Lung microvascular endothelial cell (primary cell): ENCODE results near the gene BACE2. TPM values are rescaled to one million over a fixed set of nuclear protein-coding genes. Genes with fewer than 3 reads are reported as not detected.

Source experiments
- DNase-seq, 2 donors: peaks; one replicate each; pipeline versions ENCODE4 v3.0.0 to v3.0.0-alpha.2; 2010; ENCODE audit warnings: low read depth in 2 of 2
- total RNA-seq: library from RNA; depleted of rRNA; stranded (reverse); fragments of >200 nt; gene quantifications from 2 replicates; pipeline ENCODE4 v1.2.1, GENCODE V29; 2014

The BACE2 gene
- total RNA-seq, result 178 and 323 TPM in 2 replicates

GRCh38 chr21:41167348-41168342 lies at the start of gene BACE2:
Gene BACE2 (plus strand): TSS chr21:41168160. CDS start chr21:41168264, 104 bp downstream.
- DNase-seq, result peak; percentile 63 to 82

- no peak for DNase-seq
Observed at GRCh38 chr21:41119901-41120300, 48.1 kb upstream of the BACE2 start.

GRCh38 chr21:41120997-41121396 lies 47.0 kb upstream of the BACE2 start:
- DNase-seq, result no peak

- peak; percentile 72 to 91 for DNase-seq
Observed at GRCh38 chr21:41121785-41122415, 46.1 kb upstream of the BACE2 start.

GRCh38 chr21:41124641-41125201 lies 43.2 kb upstream of the BACE2 start:
- no peak for DNase-seq

GRCh38 chr21:41128981-41129380 lies 39.0 kb upstream of the BACE2 start:
- no peak for DNase-seq

GRCh38 chr21:41130883-41131282 lies 37.1 kb upstream of the BACE2 start:
- no peak for DNase-seq

- DNase-seq, result peak; percentile 53 to 74
Observed at GRCh38 chr21:41133874-41134522, 34.0 kb upstream of the BACE2 start.

- DNase-seq, result no peak
Observed at GRCh38 chr21:41135746-41136145, 32.2 kb upstream of the BACE2 start.

- no peak for DNase-seq
Observed at GRCh38 chr21:41136286-41136685, 31.7 kb upstream of the BACE2 start.

GRCh38 chr21:41137401-41137800 lies 30.6 kb upstream of the BACE2 start:
- no peak for DNase-seq

GRCh38 chr21:41137889-41138288 lies 30.1 kb upstream of the BACE2 start:
- DNase-seq, result no peak

- DNase-seq, result no peak
Observed at GRCh38 chr21:41138711-41139110, 29.2 kb upstream of the BACE2 start.

- DNase-seq, result no peak
Observed at GRCh38 chr21:41139275-41139674, 28.7 kb upstream of the BACE2 start.

- DNase-seq, result no peak
Observed at GRCh38 chr21:41139951-41140350, 28.0 kb upstream of the BACE2 start.

- peak; percentile 63 to 89 for DNase-seq
Observed at GRCh38 chr21:41141031-41141457, 26.9 kb upstream of the BACE2 start.

GRCh38 chr21:41142051-41142795 lies 25.7 kb upstream of the BACE2 start:
- peak in 1 of 2 donors; percentile 87 for DNase-seq

GRCh38 chr21:41143596-41144325 lies 24.2 kb upstream of the BACE2 start:
- DNase-seq, result no peak

- no peak for DNase-seq
Observed at GRCh38 chr21:41147096-41147978, 20.6 kb upstream of the BACE2 start.
